IMR-90 (cell line): ENCODE measurements around the gene ZMIZ1. TPM values are rescaled to one million over a fixed set of nuclear protein-coding genes. Genes with fewer than 3 reads are reported as not detected.

Experiments used
- ATAC-seq: fragments of 200-7000 bp; cut with Tn5 transposase; 2 replicates; pipeline ENCODE4 v1.9.1; 2020; ENCODE audit warnings: low read depth, mild to moderate bottlenecking, moderate library complexity
- BruUV-seq: library from RNA; stranded (reverse); fragments of 400-500 nt; replicated peaks from 2 replicates; lab custom pipeline; 2021; lab: Mats Ljungman, UMichigan
- CTCF ChIA-PET: fragments of 300-600 bp; formaldehyde crosslinking; extraction: SDS; loops from one replicate; lab custom pipeline; 2021; ENCODE audit warnings: antibody characterized with exemption; lab: Yijun Ruan, JAX
- POLR2A ChIA-PET: fragments of 300-600 bp; sonication (Branson Sonifier 250); formaldehyde crosslinking; loops from one replicate; lab custom pipeline; 2022; ENCODE audit warnings: antibody characterized with exemption; ENCODE audit not compliant: unreplicated experiment; lab: Charles Lee
- DNase-seq: peaks from one replicate; pipeline ENCODE4 v3.0.0; 2013
- H2AFZ ChIP-seq: replicated peaks from 2 replicates; pipeline ENCODE3; 2013; ENCODE audit warnings: low read length, mild to moderate bottlenecking; ENCODE audit not compliant: poor library complexity
- H2AK5ac ChIP-seq: 2 replicates; pipeline ENCODE4 v1.6.1; 2013; ENCODE audit warnings: low read depth, low read length, inconsistent platforms
- H2AK9ac ChIP-seq: replicated peaks from 2 replicates; pipeline ENCODE3; 2013; ENCODE audit warnings: mild to moderate bottlenecking, low read depth, low read length, moderate library complexity; ENCODE audit not compliant: poor library complexity
- H2BK120ac ChIP-seq: 2 replicates; pipeline ENCODE4 v1.6.1; 2013; ENCODE audit warnings: low read depth, low read length, inconsistent platforms
- H2BK15ac ChIP-seq: 3 replicates; pipeline ENCODE4 v1.6.1; 2013; ENCODE audit warnings: low read depth, low read length, inconsistent platforms
- H2BK20ac ChIP-seq: 2 replicates; pipeline ENCODE4 v1.6.1; 2013; ENCODE audit warnings: low read depth, mild to moderate bottlenecking, inconsistent platforms, low read length, moderate library complexity
- H2BK5ac ChIP-seq: 2 replicates; pipeline ENCODE4 v1.6.1; 2013; ENCODE audit warnings: mild to moderate bottlenecking, low read depth, low read length, inconsistent platforms; ENCODE audit not compliant: poor library complexity, severe bottlenecking
- H3K14ac ChIP-seq: replicated peaks from 2 replicates; pipeline ENCODE4 v1.6.1; 2013; ENCODE audit warnings: low read depth, low read length, inconsistent platforms
- H3K18ac ChIP-seq: 2 replicates; pipeline ENCODE4 v1.6.1; 2013; ENCODE audit warnings: low read depth, low read length, control low read depth
- H3K23ac ChIP-seq: 2 replicates; pipeline ENCODE4 v1.6.1; 2013; ENCODE audit warnings: low read depth, low read length, inconsistent platforms
- H3K27ac ChIP-seq: 2 replicates; pipeline ENCODE4 v1.5.1; 2013; ENCODE audit warnings: mild to moderate bottlenecking, control low read depth, low read length; ENCODE audit not compliant: insufficient read depth
- H3K27me3 ChIP-seq: 2 replicates; pipeline ENCODE4 v1.6.1; 2013; ENCODE audit warnings: low read length; ENCODE audit not compliant: control insufficient read depth, insufficient read depth
- H3K36me3 ChIP-seq: 2 replicates; pipeline ENCODE4 v1.6.1; 2013; ENCODE audit warnings: low read length, mixed read lengths; ENCODE audit not compliant: control insufficient read depth, insufficient read depth
- H3K4ac ChIP-seq: 2 replicates; pipeline ENCODE4 v1.6.1; 2013; ENCODE audit warnings: low read depth, low read length, inconsistent platforms
- H3K4me1 ChIP-seq: 2 replicates; pipeline ENCODE4 v1.6.1; 2013; ENCODE audit warnings: low read length, mixed read lengths; ENCODE audit not compliant: control insufficient read depth, insufficient read depth
- H3K4me2 ChIP-seq: 2 replicates; pipeline ENCODE4 v1.6.1; 2013; ENCODE audit warnings: low read depth, mild to moderate bottlenecking, control low read depth, low read length, moderate library complexity
- H3K4me3 ChIP-seq: 2 replicates; pipeline ENCODE4 v1.5.1; 2013; ENCODE audit warnings: low read depth, mild to moderate bottlenecking, control low read depth, low read length, moderate library complexity; ENCODE audit not compliant: insufficient read depth
- H3K56ac ChIP-seq: 2 replicates; pipeline ENCODE4 v1.6.1; 2013; ENCODE audit warnings: low read length, inconsistent platforms; ENCODE audit not compliant: insufficient read depth; ENCODE audit errors: extremely low read depth
- H3K79me1 ChIP-seq, 2 experiments: 2 replicates each; pipeline ENCODE4 v1.6.1; 2013; ENCODE audit warnings: low read length in 2 of 2, inconsistent platforms in 1 of 2, low read depth in 1 of 2
- H3K9ac ChIP-seq: 2 replicates; pipeline ENCODE4 v1.6.1; 2013; ENCODE audit warnings: low read depth, low read length, control low read depth
- H3K9me1 ChIP-seq: 2 replicates; pipeline ENCODE4 v1.6.1; 2013; ENCODE audit warnings: low read length, inconsistent platforms; ENCODE audit not compliant: insufficient read depth
- H3K9me3 ChIP-seq: 2 replicates; pipeline ENCODE4 v1.6.1; 2013; ENCODE audit warnings: low read length; ENCODE audit not compliant: control insufficient read depth, insufficient read depth
- H4K20me1 ChIP-seq: 2 replicates; pipeline ENCODE4 v1.6.1; 2013; ENCODE audit warnings: low read length, inconsistent platforms; ENCODE audit not compliant: insufficient read depth
- H4K5ac ChIP-seq: 2 replicates; pipeline ENCODE4 v1.6.1; 2013; ENCODE audit warnings: mild to moderate bottlenecking, low read depth, low read length, control low read depth
- H4K8ac ChIP-seq, 2 experiments: 2 replicates each; pipeline ENCODE4 v1.6.1; 2013; ENCODE audit warnings: low read depth in 2 of 2, low read length in 2 of 2, control low read depth in 1 of 2, inconsistent platforms in 1 of 2
- H4K91ac ChIP-seq: 2 replicates; pipeline ENCODE4 v1.6.1; 2013; ENCODE audit warnings: low read depth, low read length, inconsistent platforms; ENCODE audit not compliant: insufficient read depth
- BHLHE40 ChIP-seq: fragments of 150-350 bp; IDR thresholded peaks from 2 replicates; pipeline ENCODE4 v1.6.1; 2016; ENCODE audit warnings: mild to moderate bottlenecking, low read depth, low read length
- CEBPB ChIP-seq: IDR thresholded peaks from 2 replicates; pipeline ENCODE4 v1.6.1; 2012; ENCODE audit warnings: low read depth, low read length, improper control_type of control experiment
- CHD1 ChIP-seq: IDR thresholded peaks from 2 replicates; pipeline ENCODE4 v1.6.1; 2012; ENCODE audit warnings: low read depth, low read length, improper control_type of control experiment
- FOS ChIP-seq: fragments of 150-350 bp; IDR thresholded peaks from 2 replicates; pipeline ENCODE4 v1.6.1; 2016; ENCODE audit warnings: low read depth, low read length
- MAFK ChIP-seq: IDR thresholded peaks from 2 replicates; pipeline ENCODE4 v1.6.1; 2012; ENCODE audit warnings: low read depth, low read length, improper control_type of control experiment
- MAZ ChIP-seq: IDR thresholded peaks from 2 replicates; pipeline ENCODE4 v1.6.1; 2012; ENCODE audit warnings: low read depth, mild to moderate bottlenecking, low read length, improper control_type of control experiment, moderate library complexity, borderline replicate concordance
- MXI1 ChIP-seq: IDR thresholded peaks from 2 replicates; pipeline ENCODE4 v1.6.1; 2012; ENCODE audit warnings: low read depth, mild to moderate bottlenecking, low read length, moderate library complexity, borderline replicate concordance
- NFE2L2 ChIP-seq: fragments of 150-350 bp; IDR thresholded peaks from 2 replicates; pipeline ENCODE4 v1.6.1; 2016; ENCODE audit warnings: low read depth, mild to moderate bottlenecking, low read length
- POLR2A ChIP-seq: IDR thresholded peaks from 2 replicates; pipeline ENCODE4 v1.6.1; 2012; ENCODE audit warnings: mild to moderate bottlenecking, low read depth, low read length
- RAD21 ChIP-seq: IDR thresholded peaks from 2 replicates; pipeline ENCODE4 v1.6.1; 2012; ENCODE audit warnings: low read length, improper control_type of control experiment
- RFX5 ChIP-seq: IDR thresholded peaks from 2 replicates; pipeline ENCODE4 v1.8.0; 2012; ENCODE audit warnings: low read depth, mild to moderate bottlenecking, low read length, moderate library complexity
- SMC3 ChIP-seq: fragments of 150-350 bp; IDR thresholded peaks from 2 replicates; pipeline ENCODE4 v1.6.1; 2016; ENCODE audit warnings: low read depth, mild to moderate bottlenecking, antibody characterized with exemption, low read length, moderate library complexity
- WGBS, 2 experiments: methylation state at CpG; one replicate each; pipeline versions ENCODE4 v1.1.5 to v1.1.7; 2013; ENCODE audit warnings: missing lambda C conversion rate in 2 of 2; ENCODE audit not compliant: insufficient read length in 1 of 2; ENCODE audit errors: extremely low coverage in 2 of 2; 5-methylcytosine and 5-hydroxymethylcytosine counted together
- dilution Hi-C: fragments of 300-500 bp; cut with HindIII; formaldehyde crosslinking; loops from one replicate; pipeline ENCODE4 v1.14.3; 2018; ENCODE audit warnings: low sequenced_read_pairs; ENCODE audit not compliant: unreplicated experiment
- in situ Hi-C: fragments of 300-500 bp; cut with MboI; formaldehyde crosslinking; loops from 3 replicates; pipeline ENCODE4 v1.14.3; 2019; ENCODE audit warnings: low sequenced_read_pairs, inconsistent platforms, mixed read lengths
- intact Hi-C: fragments of 100-400 bp; cut with micrococcal nuclease; formaldehyde crosslinking; loops from 2 replicates; pipeline ENCODE4 v1.10.0; 2022
- polyA plus RNA-seq, 3 experiments: library from polyadenylated mRNA; depleted of rRNA; stranded (reverse); fragments of >200 nt; gene quantifications; 2 replicates each; pipeline ENCODE4 v1.2.3, GENCODE V29; 2012; ENCODE audit warnings: low replicate concordance in 1 of 3
- total RNA-seq: library from RNA; depleted of rRNA; stranded (reverse); fragments of >200 nt; gene quantifications from 2 replicates; pipeline ENCODE4 v1.2.3, GENCODE V29; 2012
- TF ChIP-seq, protein P1 (sequence below): fragments of 150-350 bp; IDR thresholded peaks from 2 replicates; pipeline ENCODE4 v1.6.1; 2016; ENCODE audit warnings: low read depth, mild to moderate bottlenecking, low read length, moderate library complexity, borderline replicate concordance
- TF ChIP-seq, protein P2 (sequence below): conservative IDR thresholded peaks from 2 replicates; pipeline ENCODE4 v1.5.1; 2012; ENCODE audit warnings: mild to moderate bottlenecking, low read depth, low read length, improper control_type of control experiment
- TF ChIP-seq, protein P3 (sequence below): fragments of 150-350 bp; IDR thresholded peaks from 2 replicates; pipeline ENCODE4 v1.6.1; 2017; ENCODE audit warnings: mild to moderate bottlenecking, antibody characterized with exemption, low read length, low read depth

The ZMIZ1 gene
- total and polyA plus RNA-seq, 2 of the 4 experiments (the other 2 are of a cell fraction), result 6.6 to 48.7 TPM

- Histone ChIP-seq H3K4ac (no peak overlapping the region), H3K14ac (no peak overlapping the region), H3K9me1 (peaks cover 45% of the 10 kb centered on the region), H3K9ac (no peak overlapping the region), H3K4me2 (no peak overlapping the region), H4K20me1 (peaks cover 100% of the 10 kb centered on the region), H2BK15ac (no peak overlapping the region), H3K9me3 (no peaks in the 10 kb centered on the region), H3K23ac (no peak overlapping the region), H2BK20ac (no peak overlapping the region), H4K5ac (no peak overlapping the region), H3K56ac (no peak overlapping the region), H3K18ac (no peak overlapping the region), H3K27ac (no peak overlapping the region), H2AK9ac (no peak overlapping the region), H2AFZ (no peak overlapping the region), H3K36me3 (peaks cover 19% of the 10 kb centered on the region), H4K8ac (no peak overlapping the region), H2BK120ac (no peak overlapping the region), H2BK5ac (no peak overlapping the region), H3K4me1 (peaks cover 4% of the 10 kb centered on the region; the same call in 1 of the 2 replicates), H3K4me3 (no peak overlapping the region), H3K27me3 (no peaks in the 10 kb centered on the region), H3K79me1 (peaks cover 11 to 98% of the 10 kb centered on the region in 2 experiments; a peak in 2 of 4 replicates), H4K91ac (no peak overlapping the region), H2AK5ac (no peak overlapping the region)
- no peak for ATAC-seq
- TF ChIP-seq BHLHE40, result no peak
- TF ChIP-seq, protein P1, sequence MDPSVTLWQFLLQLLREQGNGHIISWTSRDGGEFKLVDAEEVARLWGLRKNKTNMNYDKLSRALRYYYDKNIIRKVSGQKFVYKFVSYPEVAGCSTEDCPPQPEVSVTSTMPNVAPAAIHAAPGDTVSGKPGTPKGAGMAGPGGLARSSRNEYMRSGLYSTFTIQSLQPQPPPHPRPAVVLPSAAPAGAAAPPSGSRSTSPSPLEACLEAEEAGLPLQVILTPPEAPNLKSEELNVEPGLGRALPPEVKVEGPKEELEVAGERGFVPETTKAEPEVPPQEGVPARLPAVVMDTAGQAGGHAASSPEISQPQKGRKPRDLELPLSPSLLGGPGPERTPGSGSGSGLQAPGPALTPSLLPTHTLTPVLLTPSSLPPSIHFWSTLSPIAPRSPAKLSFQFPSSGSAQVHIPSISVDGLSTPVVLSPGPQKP, result no peak
- TF ChIP-seq RAD21, result no peak
- TF ChIP-seq, protein P2, sequence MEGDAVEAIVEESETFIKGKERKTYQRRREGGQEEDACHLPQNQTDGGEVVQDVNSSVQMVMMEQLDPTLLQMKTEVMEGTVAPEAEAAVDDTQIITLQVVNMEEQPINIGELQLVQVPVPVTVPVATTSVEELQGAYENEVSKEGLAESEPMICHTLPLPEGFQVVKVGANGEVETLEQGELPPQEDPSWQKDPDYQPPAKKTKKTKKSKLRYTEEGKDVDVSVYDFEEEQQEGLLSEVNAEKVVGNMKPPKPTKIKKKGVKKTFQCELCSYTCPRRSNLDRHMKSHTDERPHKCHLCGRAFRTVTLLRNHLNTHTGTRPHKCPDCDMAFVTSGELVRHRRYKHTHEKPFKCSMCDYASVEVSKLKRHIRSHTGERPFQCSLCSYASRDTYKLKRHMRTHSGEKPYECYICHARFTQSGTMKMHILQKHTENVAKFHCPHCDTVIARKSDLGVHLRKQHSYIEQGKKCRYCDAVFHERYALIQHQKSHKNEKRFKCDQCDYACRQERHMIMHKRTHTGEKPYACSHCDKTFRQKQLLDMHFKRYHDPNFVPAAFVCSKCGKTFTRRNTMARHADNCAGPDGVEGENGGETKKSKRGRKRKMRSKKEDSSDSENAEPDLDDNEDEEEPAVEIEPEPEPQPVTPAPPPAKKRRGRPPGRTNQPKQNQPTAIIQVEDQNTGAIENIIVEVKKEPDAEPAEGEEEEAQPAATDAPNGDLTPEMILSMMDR, result no peak
- TF ChIP-seq, protein P3, sequence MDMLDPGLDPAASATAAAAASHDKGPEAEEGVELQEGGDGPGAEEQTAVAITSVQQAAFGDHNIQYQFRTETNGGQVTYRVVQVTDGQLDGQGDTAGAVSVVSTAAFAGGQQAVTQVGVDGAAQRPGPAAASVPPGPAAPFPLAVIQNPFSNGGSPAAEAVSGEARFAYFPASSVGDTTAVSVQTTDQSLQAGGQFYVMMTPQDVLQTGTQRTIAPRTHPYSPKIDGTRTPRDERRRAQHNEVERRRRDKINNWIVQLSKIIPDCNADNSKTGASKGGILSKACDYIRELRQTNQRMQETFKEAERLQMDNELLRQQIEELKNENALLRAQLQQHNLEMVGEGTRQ, result no peak
- TF ChIP-seq MAFK, result no peak
- no peak for TF ChIP-seq RFX5
- TF ChIP-seq CHD1, result no peak
- TF ChIP-seq POLR2A, result no peak
- no peak for TF ChIP-seq MAZ
- no peak for TF ChIP-seq NFE2L2
- TF ChIP-seq MXI1, result no peak
- no peak for TF ChIP-seq SMC3
- no peak for TF ChIP-seq FOS
- TF ChIP-seq CEBPB, result no peak
- CTCF ChIA-PET, result interaction anchor here (0.8 kb wide), 1 partner anchor 9 kb away, joined by 3 read pairs; no protein-coding TSS in a partner anchor
- in situ Hi-C loops, result no loop called here
- 100% methylated on average over 1 of the region's 5 CpGs; no CpG with 5 or more reads in 1 of the 2 experiments for WGBS, 2 experiments
- dilution Hi-C loops, result no loop called here
- no TSS peak for BruUV-seq
- no peak for DNase-seq
- intact Hi-C loops, result no loop called here
- POLR2A ChIA-PET, result no interaction called here
Observed at GRCh38 chr10:79252450-79252849, 183.7 kb downstream of the ZMIZ1 start.
